Measurements from ENCODE around the gene NDUFB10.

The NDUFB10 gene

GRCh38 chr16:1972490-1972877 lies 13.1 kb downstream of the NDUFB10 start:
- in situ Hi-C loops (cut with HindIII; ENCODE audit: low sequenced_read_pairs), result no loop called here

GRCh38 chr16:1973461-1974156 lies 14.3 kb downstream of the NDUFB10 start:
- DNase-seq (ENCODE audit: low read depth), result no peak
- in situ Hi-C loops (cut with HindIII; ENCODE audit: low sequenced_read_pairs), result no loop called here
- TF ChIP-seq, protein P1, sequence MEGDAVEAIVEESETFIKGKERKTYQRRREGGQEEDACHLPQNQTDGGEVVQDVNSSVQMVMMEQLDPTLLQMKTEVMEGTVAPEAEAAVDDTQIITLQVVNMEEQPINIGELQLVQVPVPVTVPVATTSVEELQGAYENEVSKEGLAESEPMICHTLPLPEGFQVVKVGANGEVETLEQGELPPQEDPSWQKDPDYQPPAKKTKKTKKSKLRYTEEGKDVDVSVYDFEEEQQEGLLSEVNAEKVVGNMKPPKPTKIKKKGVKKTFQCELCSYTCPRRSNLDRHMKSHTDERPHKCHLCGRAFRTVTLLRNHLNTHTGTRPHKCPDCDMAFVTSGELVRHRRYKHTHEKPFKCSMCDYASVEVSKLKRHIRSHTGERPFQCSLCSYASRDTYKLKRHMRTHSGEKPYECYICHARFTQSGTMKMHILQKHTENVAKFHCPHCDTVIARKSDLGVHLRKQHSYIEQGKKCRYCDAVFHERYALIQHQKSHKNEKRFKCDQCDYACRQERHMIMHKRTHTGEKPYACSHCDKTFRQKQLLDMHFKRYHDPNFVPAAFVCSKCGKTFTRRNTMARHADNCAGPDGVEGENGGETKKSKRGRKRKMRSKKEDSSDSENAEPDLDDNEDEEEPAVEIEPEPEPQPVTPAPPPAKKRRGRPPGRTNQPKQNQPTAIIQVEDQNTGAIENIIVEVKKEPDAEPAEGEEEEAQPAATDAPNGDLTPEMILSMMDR (IDR thresholded peaks at IDR 0.05; ENCODE audit: low read depth, low read length, missing control alignments), result no peak
- no peak overlapping the region for H3K4me3 ChIP-seq (ENCODE audit: low read depth, low read length)

More at GRCh38 chr16:1972490-1972877, 13.1 kb downstream of the NDUFB10 start:
- peak overlapping the region; percentile 93 for H3K4me3 ChIP-seq (ENCODE audit: low read depth, low read length)
- TF ChIP-seq, protein P1 (IDR thresholded peaks at IDR 0.05; ENCODE audit: low read depth, low read length, missing control alignments), result no peak
- DNase-seq (ENCODE audit: low read depth), result no peak

DNA sequence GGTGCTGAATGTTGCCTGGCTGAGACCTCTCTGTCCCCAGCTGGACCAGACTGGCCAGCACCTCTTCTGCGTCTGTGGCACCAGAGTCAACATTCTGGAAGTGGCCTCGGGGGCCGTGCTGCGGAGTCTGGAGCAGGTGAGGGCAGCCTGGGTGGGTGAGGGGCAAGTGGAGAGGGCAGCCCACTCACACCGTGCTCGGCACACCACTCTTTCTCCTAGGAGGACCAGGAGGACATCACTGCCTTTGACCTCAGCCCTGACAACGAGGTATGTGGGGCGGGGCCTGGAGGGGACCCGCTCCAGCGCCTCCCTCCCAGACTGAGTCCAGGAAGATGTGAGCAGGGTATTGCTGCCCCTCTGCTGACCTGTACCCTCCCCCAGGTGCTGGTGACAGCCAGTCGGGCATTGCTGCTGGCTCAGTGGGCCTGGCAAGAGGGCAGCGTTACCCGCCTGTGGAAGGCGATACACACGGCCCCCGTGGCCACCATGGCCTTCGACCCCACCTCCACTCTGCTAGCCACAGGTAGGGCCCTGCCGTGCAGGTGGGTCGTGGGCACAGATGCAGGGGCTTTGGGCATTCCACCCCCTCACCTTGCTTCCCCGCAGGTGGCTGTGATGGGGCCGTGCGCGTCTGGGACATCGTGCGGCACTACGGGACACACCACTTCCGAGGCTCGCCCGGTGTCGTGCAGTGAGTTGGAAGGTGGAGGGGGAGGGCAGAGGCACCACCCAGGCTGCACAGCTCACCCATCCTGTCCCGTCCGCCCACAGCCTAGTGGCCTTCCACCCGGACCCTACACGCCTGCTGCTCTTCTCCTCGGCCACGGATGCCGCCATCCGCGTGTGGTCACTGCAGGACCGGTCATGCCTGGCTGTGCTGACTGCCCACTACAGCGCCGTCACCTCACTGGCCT lies 15.1 kb downstream of the NDUFB10 start:
- TF ChIP-seq, protein P1 (IDR thresholded peaks at IDR 0.05; ENCODE audit: low read depth, low read length, missing control alignments), result no peak
- DNase-seq (ENCODE audit: low read depth), result no peak
- no peak overlapping the region for H3K4me3 ChIP-seq (ENCODE audit: low read depth, low read length)
- in situ Hi-C loops (cut with HindIII; ENCODE audit: low sequenced_read_pairs), result no loop called here

- TF ChIP-seq, protein P1 (IDR thresholded peaks at IDR 0.05; ENCODE audit: low read depth, low read length, missing control alignments), result no peak
These were observed 16.3 kb downstream of the NDUFB10 start for GRCh38 chr16:1975432-1976215.

GRCh38 chr16:1976216-1976520 lies 16.8 kb downstream of the NDUFB10 start:
- TF ChIP-seq, protein P1 (IDR thresholded peaks at IDR 0.05; ENCODE audit: low read depth, low read length, missing control alignments), result no peak
- in situ Hi-C loops (cut with HindIII; ENCODE audit: low sequenced_read_pairs), result no loop called here

More at GRCh38 chr16:1975432-1976215, 16.3 kb downstream of the NDUFB10 start:
- in situ Hi-C loops (cut with HindIII; ENCODE audit: low sequenced_read_pairs), result no loop called here
- no peak for DNase-seq (ENCODE audit: low read depth)
- H3K4me3 ChIP-seq (ENCODE audit: low read depth, low read length), result no peak overlapping the region

More at GRCh38 chr16:1976216-1976520, 16.8 kb downstream of the NDUFB10 start:
- DNase-seq (ENCODE audit: low read depth), result no peak
- H3K4me3 ChIP-seq (ENCODE audit: low read depth, low read length), result no peak overlapping the region
